ENCODE data around the gene OR10A7.
"Not testable (repeated sequence)": the region's sequence is repeated elsewhere in the genome, so short reads cannot be mapped to it uniquely, and the experiment has no call there.

OR10A7 gene

GRCh38 chr12:55220725-55221124 is at the start of gene OR10A7:
OR10A7 (plus strand) TSS chr12:55221025; CDS start chr12:55221025, 0 bp downstream.
- DNase-seq: no peak

GRCh38 chr12:55171445-55171844 is 49.4 kb upstream of the OR10A7 start:
- DNase-seq: no peak

- not testable (repeated sequence) for DNase-seq
Measured at GRCh38 chr12:55171846-55172245, 49.0 kb upstream of the OR10A7 start.

GRCh38 chr12:55172686-55173085 is 48.1 kb upstream of the OR10A7 start:
- DNase-seq: no peak

GRCh38 chr12:55173456-55173855 is 47.4 kb upstream of the OR10A7 start:
- no peak for DNase-seq

- no peak for DNase-seq
Measured at GRCh38 chr12:55188573-55188972, 32.3 kb upstream of the OR10A7 start.

- DNase-seq: peak; percentile 90
Measured at GRCh38 chr12:55188974-55189556, 31.8 kb upstream of the OR10A7 start.

- no peak for DNase-seq
Measured at GRCh38 chr12:55194382-55194781, 26.4 kb upstream of the OR10A7 start.

GRCh38 chr12:55226523-55226922 is 5.7 kb downstream of the OR10A7 start:
- no peak for DNase-seq

- DNase-seq: no peak
Measured at GRCh38 chr12:55227643-55228042, 6.8 kb downstream of the OR10A7 start.

- no peak for DNase-seq
Measured at GRCh38 chr12:55244309-55244708, 23.5 kb downstream of the OR10A7 start, which contains the start of gene OR6C74. OR6C74 (plus strand) TSS chr12:55244609; CDS start chr12:55247288, 2,679 bp downstream.

GRCh38 chr12:55246159-55246558 is 25.3 kb downstream of the OR10A7 start:
- no peak for DNase-seq

GRCh38 chr12:55250944-55251343 is 30.1 kb downstream of the OR10A7 start:
- peak; percentile 4 for DNase-seq

- no peak for DNase-seq
Measured at GRCh38 chr12:55253281-55253680, 32.5 kb downstream of the OR10A7 start.

- no peak for DNase-seq
Measured at GRCh38 chr12:55256831-55257230, 36.0 kb downstream of the OR10A7 start.

GRCh38 chr12:55258303-55258702 is 37.5 kb downstream of the OR10A7 start:
- no peak for DNase-seq
